Measurements from ENCODE around the gene CYP19A1.

CYP19A1 gene

GRCh38 chr15:51212239-51212638 lies 126.2 kb downstream of the CYP19A1 start (continued):
- no peak for TF ChIP-seq ZNF280D (tag by site-specific recombination; IDR thresholded peaks at IDR 0.05)
- TF ChIP-seq ZSCAN16 (tag by site-specific recombination; IDR thresholded peaks at IDR 0.05), result no peak
- TF ChIP-seq TSHZ1 (tag by site-specific recombination; IDR thresholded peaks at IDR 0.05; ENCODE audit: borderline replicate concordance), result no peak
- TF ChIP-seq OVOL3 (tag by site-specific recombination; IDR thresholded peaks at IDR 0.05), result no peak
- no peak for TF ChIP-seq ZNF157 (tag by site-specific recombination; IDR thresholded peaks at IDR 0.05)
- TF ChIP-seq ZNF112 (tag by site-specific recombination; IDR thresholded peaks at IDR 0.05), result no peak

GRCh38 chr15:51205050-51205975 lies 133.1 kb downstream of the CYP19A1 start:
- Histone ChIP-seq H3K27ac (ENCODE audit: extremely low read depth, low read depth, low read length) (no peak overlapping the region), H3K36me3 (ENCODE audit: control insufficient read depth in 2 of 2, insufficient read depth in 1 of 2, low read length in 2 of 2) (no peaks in the 10 kb centered on the region), H3K4me1 (ENCODE audit: control insufficient read depth, insufficient read depth, low read length) (no peaks in the 10 kb centered on the region), H3K9me3 (ENCODE audit: control insufficient read depth, insufficient read depth, low read depth, low read length) (no peaks in the 10 kb centered on the region), H3K4me3 (ENCODE audit: low read depth, low read length) (no peak overlapping the region)
- TF ChIP-seq ZNF133 (tag by site-specific recombination; IDR thresholded peaks at IDR 0.05) (no peak), TCF7L2 (IDR thresholded peaks at IDR 0.05; ENCODE audit: borderline replicate concordance, low read depth, low read length) (no peak), PRDM1 (tag by site-specific recombination; IDR thresholded peaks at IDR 0.05) (no peak), ZSCAN23 (tag by site-specific recombination; IDR thresholded peaks at IDR 0.05) (no peak), ZNF776 (tag by site-specific recombination; IDR thresholded peaks at IDR 0.05; ENCODE audit: borderline replicate concordance) (no peak), SCRT1 (tag by site-specific recombination; IDR thresholded peaks at IDR 0.05; ENCODE audit: borderline replicate concordance) (no peak), ZFP3 (tag by site-specific recombination; IDR thresholded peaks at IDR 0.05; ENCODE audit: low read depth) (no peak), ZNF366 (tag by site-specific recombination; conservative IDR thresholded peaks at IDR 0.05) (no peak), ZNF223 (tag by site-specific recombination; IDR thresholded peaks at IDR 0.05) (no peak), ZNF121 (tag by site-specific recombination; IDR thresholded peaks at IDR 0.05) (no peak), ZNF423 (tag by site-specific recombination; IDR thresholded peaks at IDR 0.05) (no peak), ZNF660 (tag by site-specific recombination; IDR thresholded peaks at IDR 0.05) (no peak), KLF10 (tag by site-specific recombination; IDR thresholded peaks at IDR 0.05) (no peak), ZNF530 (tag by site-specific recombination; IDR thresholded peaks at IDR 0.05; ENCODE audit: low read depth) (no peak), ZNF626 (tag by site-specific recombination; IDR thresholded peaks at IDR 0.05) (no peak)
- ChIA-PET CTCF (interaction anchor here (1.1 kb wide), 1 partner anchor 9 kb away, joined by 3 read pairs; no protein-coding TSS in a partner anchor), POLR2A (no interaction called here)
